AG10803 (cell line): Measurements from ENCODE around the gene BFSP1.

Source experiments
- DNase-seq: peaks from one replicate; pipeline ENCODE4 v3.0.0; 2010; ENCODE audit warnings: low read depth
- H3K4me3 ChIP-seq: 2 replicates; pipeline ENCODE4 v1.5.1; 2011; ENCODE audit warnings: mild to moderate bottlenecking, low read length, control low read depth
- TF ChIP-seq, protein P1 (sequence below): conservative IDR thresholded peaks from 2 replicates; pipeline ENCODE4 v1.5.1; 2011; ENCODE audit warnings: mild to moderate bottlenecking, low read length, control low read depth, inconsistent platforms

The BFSP1 gene

DNA sequence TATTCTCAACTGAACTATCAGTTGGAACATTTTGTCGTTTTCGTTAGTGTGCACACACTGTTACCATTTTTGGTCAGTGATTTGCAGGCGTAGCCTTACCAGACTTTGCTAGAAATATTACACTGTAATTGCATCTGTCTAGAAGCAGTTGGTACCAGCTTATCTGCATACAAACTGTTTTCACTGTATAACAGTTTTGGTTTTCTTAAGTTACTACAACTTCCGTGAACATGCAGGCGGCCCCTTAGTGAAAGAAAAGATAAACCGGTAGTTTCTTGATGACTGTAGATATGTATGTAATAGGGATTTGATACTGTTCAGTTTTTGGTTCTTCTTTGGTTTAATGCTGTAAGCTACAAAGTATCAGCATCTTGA, 40.0 kb upstream of the BFSP1 start:
- TF ChIP-seq, protein P1, sequence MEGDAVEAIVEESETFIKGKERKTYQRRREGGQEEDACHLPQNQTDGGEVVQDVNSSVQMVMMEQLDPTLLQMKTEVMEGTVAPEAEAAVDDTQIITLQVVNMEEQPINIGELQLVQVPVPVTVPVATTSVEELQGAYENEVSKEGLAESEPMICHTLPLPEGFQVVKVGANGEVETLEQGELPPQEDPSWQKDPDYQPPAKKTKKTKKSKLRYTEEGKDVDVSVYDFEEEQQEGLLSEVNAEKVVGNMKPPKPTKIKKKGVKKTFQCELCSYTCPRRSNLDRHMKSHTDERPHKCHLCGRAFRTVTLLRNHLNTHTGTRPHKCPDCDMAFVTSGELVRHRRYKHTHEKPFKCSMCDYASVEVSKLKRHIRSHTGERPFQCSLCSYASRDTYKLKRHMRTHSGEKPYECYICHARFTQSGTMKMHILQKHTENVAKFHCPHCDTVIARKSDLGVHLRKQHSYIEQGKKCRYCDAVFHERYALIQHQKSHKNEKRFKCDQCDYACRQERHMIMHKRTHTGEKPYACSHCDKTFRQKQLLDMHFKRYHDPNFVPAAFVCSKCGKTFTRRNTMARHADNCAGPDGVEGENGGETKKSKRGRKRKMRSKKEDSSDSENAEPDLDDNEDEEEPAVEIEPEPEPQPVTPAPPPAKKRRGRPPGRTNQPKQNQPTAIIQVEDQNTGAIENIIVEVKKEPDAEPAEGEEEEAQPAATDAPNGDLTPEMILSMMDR, result no peak
- H3K4me3 ChIP-seq, result peak overlapping the region; percentile 63
- DNase-seq, result peak; percentile 26

DNA sequence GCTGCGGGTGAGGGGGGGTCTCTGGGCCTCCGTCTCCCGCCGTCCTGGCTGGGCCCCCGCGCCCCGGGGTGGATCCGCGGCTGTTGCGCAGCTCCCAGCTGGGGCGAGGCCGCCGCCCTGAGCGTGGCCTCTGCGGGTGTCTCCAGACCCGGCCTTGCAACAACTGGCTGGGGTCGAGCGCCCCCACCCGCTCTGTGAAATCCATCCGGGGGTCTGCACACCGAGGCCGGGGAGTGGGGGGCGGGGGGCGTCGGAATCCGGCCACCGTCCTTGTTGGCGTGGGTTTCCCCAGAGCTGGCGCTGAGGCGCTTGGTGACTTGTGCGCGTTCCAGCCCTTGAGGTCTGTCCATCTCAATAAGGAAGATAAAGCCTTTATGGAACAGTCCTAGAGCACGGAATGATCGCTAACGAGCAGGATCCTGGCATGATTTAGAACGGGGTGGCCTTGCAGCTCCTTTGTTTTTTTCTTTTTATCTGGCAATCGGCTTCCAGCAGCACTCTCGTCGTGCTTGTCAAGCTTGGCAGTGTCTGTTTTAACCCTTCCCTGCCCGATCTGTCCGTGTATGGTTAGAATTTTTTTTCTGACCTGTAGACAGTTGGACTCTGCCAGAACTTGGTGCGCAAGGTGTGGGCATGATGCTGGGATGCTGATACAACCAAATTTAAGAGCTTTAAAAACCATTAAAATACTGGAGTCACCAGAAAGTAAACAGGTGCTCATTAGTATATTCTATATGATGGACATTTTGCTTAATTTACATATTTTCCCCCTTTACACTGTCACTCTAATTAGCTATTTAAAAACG, 39.4 kb upstream of the BFSP1 start:
- peak; percentile 46 for DNase-seq
- H3K4me3 ChIP-seq, result peak overlapping the region; percentile 63

DNA sequence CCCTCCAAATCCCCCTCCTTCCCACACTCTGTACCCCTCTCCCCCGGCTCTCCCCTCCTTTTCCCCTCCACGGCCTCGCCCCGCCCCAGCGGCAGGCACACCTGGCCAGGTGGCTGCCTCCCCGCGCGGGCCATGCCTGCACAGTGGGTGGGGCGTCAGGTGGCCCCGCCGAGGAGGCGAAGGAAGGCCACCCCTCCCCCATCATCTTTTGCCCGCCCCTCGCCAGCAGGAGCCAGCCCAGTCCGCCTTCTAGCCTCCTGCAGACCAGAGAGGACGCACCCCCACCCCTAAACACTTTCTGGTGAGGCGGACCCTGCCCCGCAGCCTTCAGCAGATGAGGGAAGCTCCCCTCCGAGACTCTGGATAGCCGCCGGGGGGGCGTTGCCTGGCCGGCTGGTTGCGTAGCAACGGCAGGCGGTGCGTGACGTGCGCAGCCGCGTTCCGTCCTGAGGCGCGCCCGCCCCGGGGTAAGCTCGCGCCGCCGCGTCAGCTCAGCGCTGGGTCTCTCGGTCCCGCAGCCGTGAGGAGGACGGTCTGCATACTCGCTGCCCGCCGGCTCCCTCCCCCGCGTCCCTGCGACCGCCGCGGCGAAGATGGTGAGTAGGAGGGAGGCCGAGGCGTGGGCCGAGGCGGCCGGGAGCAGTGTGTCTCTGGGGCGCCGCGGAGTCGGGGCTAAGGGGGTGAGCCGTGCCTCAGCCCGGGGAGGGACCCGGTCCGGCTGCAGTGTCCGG, 38.6 kb upstream of the BFSP1 start, which contains the start of gene DSTN:
DSTN (plus strand) TSS at position 460 of the 731 bp plus-strand sequence; CDS start at position 594, 134 bp downstream.
- peak within 1 kb of the TSS; percentile 63 for H3K4me3 ChIP-seq
- TF ChIP-seq, protein P1, result no peak
- peak; percentile 94 for DNase-seq

More for the DNA sequence above, 39.4 kb upstream of the BFSP1 start:
- TF ChIP-seq, protein P1, result 0 out of 2 replicates have a peak, but pooled peaks have one; percentile 1

DNA sequence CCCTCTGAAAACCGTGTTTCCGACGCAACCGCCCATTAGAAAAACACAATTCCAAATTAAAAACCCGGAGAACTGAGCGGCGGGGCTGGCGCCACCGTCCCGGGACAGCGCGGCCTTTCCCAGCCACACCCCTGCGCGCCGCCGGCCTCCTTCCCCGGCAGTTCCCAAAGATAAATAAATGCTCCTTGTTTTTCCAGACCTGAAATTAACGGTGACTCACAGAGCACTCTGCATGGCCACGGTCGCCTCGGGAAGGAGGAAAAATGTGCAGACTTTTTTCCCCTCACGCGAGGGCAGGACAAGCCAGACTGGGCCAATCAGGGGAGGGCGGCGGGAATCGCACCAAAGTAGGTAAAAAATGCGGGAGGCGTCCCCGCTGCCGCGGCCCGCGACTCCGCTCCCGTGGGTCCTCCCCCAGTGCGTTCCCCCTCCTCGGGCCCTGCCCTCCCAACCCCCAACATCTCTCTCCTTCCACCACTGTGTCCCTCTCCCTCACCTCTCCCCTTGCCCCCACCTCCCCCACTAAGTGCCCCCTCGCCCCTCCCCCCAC, 37.9 kb upstream of the BFSP1 start:
- TF ChIP-seq, protein P1, result no peak
- peak overlapping the region; percentile 63 for H3K4me3 ChIP-seq
- DNase-seq, result peak; percentile 98

DNA sequence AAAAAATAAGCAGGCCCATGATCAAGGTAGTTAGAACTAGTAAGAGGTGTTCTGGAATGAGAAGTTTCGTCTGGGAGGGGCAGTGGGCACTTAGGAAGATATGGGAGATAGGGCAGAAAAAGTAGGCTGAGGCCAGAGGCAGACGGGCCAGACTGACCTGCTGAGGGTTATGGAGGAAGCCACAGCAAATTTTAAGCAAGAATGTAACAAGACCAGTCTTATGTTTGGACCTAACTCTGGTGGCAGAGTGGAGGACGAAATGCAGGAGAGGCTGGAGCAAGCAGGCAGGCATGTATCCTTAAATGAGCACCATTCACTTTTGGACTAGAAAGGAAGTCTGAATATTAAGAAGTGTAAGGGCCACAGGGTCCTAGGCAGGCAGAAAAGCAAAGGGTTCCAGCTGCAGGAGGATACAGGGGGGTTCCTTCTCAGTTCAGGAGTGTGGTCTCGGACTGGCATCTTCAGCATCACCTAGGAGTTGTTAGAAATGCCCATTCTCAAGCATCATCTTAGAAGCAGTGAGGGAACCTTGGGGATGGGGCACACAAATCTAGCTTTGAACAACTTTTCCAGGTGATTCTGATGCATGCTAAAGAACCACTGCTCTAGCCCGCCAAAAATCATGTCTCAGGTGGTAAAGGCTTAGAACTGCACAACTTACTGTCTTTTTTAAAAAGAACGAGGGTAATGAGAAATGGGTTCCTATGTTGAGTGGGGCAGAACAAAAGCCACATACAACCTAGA, 37.0 kb upstream of the BFSP1 start:
- H3K4me3 ChIP-seq, result peak overlapping the region; percentile 63
- DNase-seq, result no peak
- TF ChIP-seq, protein P1, result no peak

DNA sequence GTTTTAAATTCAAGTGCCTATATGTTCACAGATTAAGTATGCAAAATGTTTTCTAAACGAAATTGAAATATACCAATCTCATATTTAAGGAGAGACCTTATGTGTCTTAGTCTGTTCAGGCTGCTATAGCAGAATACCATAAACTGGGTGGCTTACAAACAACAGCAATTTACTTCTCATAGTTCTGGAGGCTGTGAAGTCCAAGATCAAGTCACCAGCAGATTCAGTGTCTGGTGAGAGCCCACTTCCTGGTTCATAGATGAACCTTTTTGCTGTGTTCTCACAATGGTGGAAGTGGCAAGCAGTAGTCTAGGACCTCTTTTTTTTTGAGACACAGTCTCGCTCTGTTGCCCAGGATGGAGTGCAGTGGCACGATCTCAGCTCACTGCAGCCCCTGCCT, 35.2 kb upstream of the BFSP1 start:
- no peak for DNase-seq
- no peak overlapping the region for H3K4me3 ChIP-seq
- TF ChIP-seq, protein P1, result no peak
